ENCODE data around the gene ABCC4.

DNA sequence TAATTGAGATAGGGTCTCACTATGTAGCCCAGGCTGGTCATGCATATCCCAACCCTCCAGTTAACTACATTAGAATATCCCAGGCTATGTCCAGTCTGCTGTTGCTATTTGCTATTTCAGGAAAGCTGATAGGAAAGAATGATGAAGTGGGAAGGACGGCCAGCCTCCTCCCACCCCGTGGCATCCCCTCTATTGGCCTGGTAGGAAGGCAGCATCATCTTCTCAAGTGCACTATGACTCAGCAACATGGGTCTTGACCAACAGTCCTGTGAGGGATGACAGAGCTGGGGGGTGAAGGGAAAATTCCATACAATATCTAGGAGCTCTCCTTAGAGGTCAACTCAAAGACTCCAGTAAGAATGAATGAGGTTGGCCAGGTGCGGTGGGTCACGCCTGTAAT is 48.0 kb upstream of the ABCC4 start:
- TF ChIP-seq, protein P1, sequence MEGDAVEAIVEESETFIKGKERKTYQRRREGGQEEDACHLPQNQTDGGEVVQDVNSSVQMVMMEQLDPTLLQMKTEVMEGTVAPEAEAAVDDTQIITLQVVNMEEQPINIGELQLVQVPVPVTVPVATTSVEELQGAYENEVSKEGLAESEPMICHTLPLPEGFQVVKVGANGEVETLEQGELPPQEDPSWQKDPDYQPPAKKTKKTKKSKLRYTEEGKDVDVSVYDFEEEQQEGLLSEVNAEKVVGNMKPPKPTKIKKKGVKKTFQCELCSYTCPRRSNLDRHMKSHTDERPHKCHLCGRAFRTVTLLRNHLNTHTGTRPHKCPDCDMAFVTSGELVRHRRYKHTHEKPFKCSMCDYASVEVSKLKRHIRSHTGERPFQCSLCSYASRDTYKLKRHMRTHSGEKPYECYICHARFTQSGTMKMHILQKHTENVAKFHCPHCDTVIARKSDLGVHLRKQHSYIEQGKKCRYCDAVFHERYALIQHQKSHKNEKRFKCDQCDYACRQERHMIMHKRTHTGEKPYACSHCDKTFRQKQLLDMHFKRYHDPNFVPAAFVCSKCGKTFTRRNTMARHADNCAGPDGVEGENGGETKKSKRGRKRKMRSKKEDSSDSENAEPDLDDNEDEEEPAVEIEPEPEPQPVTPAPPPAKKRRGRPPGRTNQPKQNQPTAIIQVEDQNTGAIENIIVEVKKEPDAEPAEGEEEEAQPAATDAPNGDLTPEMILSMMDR (IDR thresholded peaks at IDR 0.05): no peak
- no peak for TF ChIP-seq EZH2 (IDR thresholded peaks at IDR 0.05; ENCODE audit: borderline replicate concordance, insufficient read depth, low read depth, low read length, poor library complexity, severe bottlenecking)
